Measurements from ENCODE around the gene GIPC3. TPM values are rescaled to one million over a fixed set of nuclear protein-coding genes. Genes with fewer than 3 reads are reported as not detected.

Gene GIPC3
- total RNA-seq, 2 donors from 2014 or later = 0.36 to 1.9 TPM

DNA sequence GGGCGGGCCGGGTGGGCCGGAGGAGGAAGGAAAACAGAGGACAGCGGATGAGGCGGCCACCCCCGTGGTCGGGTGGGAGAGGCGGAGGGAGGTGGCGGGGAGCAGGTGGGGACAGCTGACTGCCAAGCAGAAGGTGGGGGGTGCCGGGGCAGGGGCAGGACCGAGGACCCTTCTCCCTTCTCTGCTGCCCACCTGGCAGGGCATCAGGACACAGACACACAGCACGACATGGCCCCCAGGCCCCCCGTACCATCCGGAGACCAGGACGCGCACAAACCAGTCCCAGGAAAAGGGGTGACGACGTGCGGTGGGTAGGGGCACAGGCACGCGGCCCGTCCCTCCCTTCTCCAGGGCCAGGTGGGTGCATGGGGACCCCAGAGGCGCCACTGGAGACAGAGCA is 52.3 kb downstream of the GIPC3 start:
- DNase-seq (ENCODE audit: low spot score) = no peak
- no peaks in the 10 kb centered on the region for H3K9me3 ChIP-seq
- no peak overlapping the region for H3K27ac ChIP-seq
- no peaks in the 10 kb centered on the region for H3K4me1 ChIP-seq (replicated peaks)
- H3K4me3 ChIP-seq = no peak overlapping the region
- H3K27me3 ChIP-seq (replicated peaks; ENCODE audit: insufficient read depth) = no peaks in the 10 kb centered on the region
- intact Hi-C loops (cut with DNase I) = no loop called here
- TF ChIP-seq POLR2AphosphoS5 (IDR thresholded peaks at IDR 0.05) (no peak), POLR2A (IDR thresholded peaks at IDR 0.05) (no peak)
- TF ChIP-seq, protein P1, sequence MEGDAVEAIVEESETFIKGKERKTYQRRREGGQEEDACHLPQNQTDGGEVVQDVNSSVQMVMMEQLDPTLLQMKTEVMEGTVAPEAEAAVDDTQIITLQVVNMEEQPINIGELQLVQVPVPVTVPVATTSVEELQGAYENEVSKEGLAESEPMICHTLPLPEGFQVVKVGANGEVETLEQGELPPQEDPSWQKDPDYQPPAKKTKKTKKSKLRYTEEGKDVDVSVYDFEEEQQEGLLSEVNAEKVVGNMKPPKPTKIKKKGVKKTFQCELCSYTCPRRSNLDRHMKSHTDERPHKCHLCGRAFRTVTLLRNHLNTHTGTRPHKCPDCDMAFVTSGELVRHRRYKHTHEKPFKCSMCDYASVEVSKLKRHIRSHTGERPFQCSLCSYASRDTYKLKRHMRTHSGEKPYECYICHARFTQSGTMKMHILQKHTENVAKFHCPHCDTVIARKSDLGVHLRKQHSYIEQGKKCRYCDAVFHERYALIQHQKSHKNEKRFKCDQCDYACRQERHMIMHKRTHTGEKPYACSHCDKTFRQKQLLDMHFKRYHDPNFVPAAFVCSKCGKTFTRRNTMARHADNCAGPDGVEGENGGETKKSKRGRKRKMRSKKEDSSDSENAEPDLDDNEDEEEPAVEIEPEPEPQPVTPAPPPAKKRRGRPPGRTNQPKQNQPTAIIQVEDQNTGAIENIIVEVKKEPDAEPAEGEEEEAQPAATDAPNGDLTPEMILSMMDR (IDR thresholded peaks at IDR 0.05) = no peak
- 91% methylated on average over 21 of the region's 23 CpGs for WGBS
- peaks cover 0 to 7% of the 10 kb centered on the region in 2 donors for H3K36me3 ChIP-seq

DNA sequence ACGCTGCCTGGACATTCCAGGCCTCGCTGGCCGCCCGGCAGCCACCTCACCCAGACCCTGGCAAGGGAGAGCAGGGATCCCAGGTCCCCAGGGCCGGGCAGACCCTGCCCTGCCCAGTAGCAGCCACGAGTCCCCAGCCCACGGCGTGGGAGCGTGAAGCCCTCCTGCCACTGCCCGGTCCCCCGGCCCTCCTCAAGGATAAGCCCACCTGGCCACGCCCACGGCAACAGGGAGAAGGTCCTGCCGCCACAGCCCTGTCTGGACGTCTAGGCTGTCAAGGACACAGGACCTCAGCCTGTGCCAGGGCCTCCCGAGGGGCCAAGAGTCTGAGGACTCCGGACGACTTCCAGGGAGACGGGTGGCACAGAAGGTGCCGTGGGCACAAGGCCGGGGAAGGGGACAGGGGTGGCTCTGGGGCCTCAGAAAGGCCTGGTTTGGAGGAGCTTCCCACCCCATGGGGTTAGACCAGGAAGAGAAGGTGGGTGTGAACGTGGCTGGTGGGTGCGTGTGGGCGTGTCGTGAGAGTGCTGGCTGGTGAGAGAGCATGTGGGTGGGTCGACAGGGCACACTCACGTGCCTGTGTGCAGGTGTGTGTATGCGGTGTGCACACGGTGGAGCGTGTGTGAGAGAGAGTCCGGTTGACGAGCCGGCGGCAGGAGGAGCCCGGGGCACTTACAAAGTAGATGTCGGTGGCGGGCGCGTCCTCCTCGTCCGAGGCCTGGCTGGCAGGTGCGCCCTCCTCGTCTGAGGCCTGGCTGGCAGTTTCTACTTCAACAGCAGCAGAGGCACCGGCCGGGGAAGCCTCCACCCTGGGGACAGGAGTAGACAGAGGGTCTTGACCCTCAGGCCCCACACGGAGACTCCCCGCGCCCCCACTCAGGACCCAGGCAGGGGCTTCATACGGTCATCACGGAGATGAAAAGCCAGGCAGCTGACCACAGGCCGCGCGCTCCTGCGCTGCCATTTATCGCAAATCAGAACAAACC is 53.2 kb downstream of the GIPC3 start:
- Histone ChIP-seq H3K4me3 (no peak overlapping the region), H3K4me1 (replicated peaks) (no peaks in the 10 kb centered on the region), H3K36me3 (peaks cover 0 to 7% of the 10 kb centered on the region in 2 donors), H3K9me3 (no peaks in the 10 kb centered on the region), H3K27ac (no peak overlapping the region), H3K27me3 (replicated peaks; ENCODE audit: insufficient read depth) (no peaks in the 10 kb centered on the region)
- no peak for DNase-seq (ENCODE audit: low spot score)
- TF ChIP-seq, protein P1 (IDR thresholded peaks at IDR 0.05) = no peak
- TF ChIP-seq POLR2AphosphoS5 (IDR thresholded peaks at IDR 0.05) = no peak
- no peak for TF ChIP-seq POLR2A (IDR thresholded peaks at IDR 0.05)
- WGBS = 92% methylated on average over 54 of the region's 55 CpGs
- intact Hi-C loops (cut with DNase I) = no loop called here

DNA sequence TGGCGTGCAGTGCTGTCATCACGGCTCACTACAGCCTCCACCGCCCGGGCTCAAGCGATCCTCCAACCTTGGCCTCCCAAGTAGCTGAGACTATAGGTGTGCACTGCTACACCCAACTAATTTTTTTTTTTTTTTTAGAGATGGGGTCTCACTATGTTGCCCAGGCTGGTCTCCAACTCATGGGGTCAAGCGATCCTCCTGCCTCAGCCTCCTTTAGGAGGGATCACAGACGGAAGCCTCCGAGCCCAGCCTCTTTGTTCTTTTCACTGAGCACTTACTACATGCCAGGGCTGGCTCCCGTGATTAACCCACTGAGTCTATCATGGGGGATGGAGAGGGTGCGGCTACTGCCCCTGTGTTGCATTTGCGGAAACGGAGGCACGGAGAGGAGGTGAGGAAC is 54.2 kb downstream of the GIPC3 start:
- H3K9me3 ChIP-seq = no peaks in the 10 kb centered on the region
- TF ChIP-seq POLR2A (IDR thresholded peaks at IDR 0.05) (no peak), POLR2AphosphoS5 (IDR thresholded peaks at IDR 0.05) (no peak)
- TF ChIP-seq, protein P1 (IDR thresholded peaks at IDR 0.05) = no peak
- DNase-seq (ENCODE audit: low spot score) = no peak
- H3K27me3 ChIP-seq (replicated peaks; ENCODE audit: insufficient read depth) = no peaks in the 10 kb centered on the region
- no peak overlapping the region for H3K27ac ChIP-seq
- H3K4me3 ChIP-seq = no peak overlapping the region
- WGBS = 95% methylated on average over 13 of the region's 13 CpGs
- peaks cover 0 to 7% of the 10 kb centered on the region in 2 donors for H3K36me3 ChIP-seq
- intact Hi-C loops (cut with DNase I) = no loop called here
- H3K4me1 ChIP-seq (replicated peaks) = no peaks in the 10 kb centered on the region

GRCh38 chr19:3641515-3642269 is 56.4 kb downstream of the GIPC3 start:
- no peak for TF ChIP-seq POLR2A (IDR thresholded peaks at IDR 0.05)
- TF ChIP-seq, protein P1 (IDR thresholded peaks at IDR 0.05) = no peak
- no peak for TF ChIP-seq POLR2AphosphoS5 (IDR thresholded peaks at IDR 0.05)
- no peaks in the 10 kb centered on the region for H3K9me3 ChIP-seq
- no peak overlapping the region for H3K4me3 ChIP-seq
- DNase-seq (ENCODE audit: low spot score) = no peak
- H3K4me1 ChIP-seq (replicated peaks) = no peaks in the 10 kb centered on the region
- 95% methylated on average over 28 of the region's 28 CpGs for WGBS
- H3K27ac ChIP-seq = no peak overlapping the region
- peaks cover 0 to 7% of the 10 kb centered on the region in 2 donors for H3K36me3 ChIP-seq
- no peaks in the 10 kb centered on the region for H3K27me3 ChIP-seq (replicated peaks; ENCODE audit: insufficient read depth)
- intact Hi-C loops (cut with DNase I) = no loop called here

Measured in prostate gland (tissue), 2 donors.